ENCODE results near the gene TPP2. TPM values are rescaled to one million over a fixed set of nuclear protein-coding genes. Genes with fewer than 3 reads are reported as not detected.

Gene TPP2
- total RNA-seq, 1 donor from 2014 or later = 51.8 TPM

Other genes starting within 250 kb of the TPP2 start
- gene FGF14, start 194.9 kb upstream of the TPP2 start, total RNA-seq = 1.6 TPM
- 3.0 TPM for gene METTL21C, start 98.1 kb downstream of the TPP2 start, total RNA-seq
- gene TEX30, start 176.8 kb downstream of the TPP2 start, total RNA-seq = 11.1 TPM
- gene POGLUT2, start 202.0 kb downstream of the TPP2 start, total RNA-seq = 15.3 TPM
- 25.5 TPM for gene BIVM, start 202.1 kb downstream of the TPP2 start, total RNA-seq
- gene ERCC5, start 249.0 kb downstream of the TPP2 start, total RNA-seq = 55.8 TPM